ENCODE data around the gene FAM171A2. TPM values are rescaled to one million over a fixed set of nuclear protein-coding genes. Genes with fewer than 3 reads are reported as not detected.

FAM171A2 gene
- total RNA-seq, 4 donors from 2014 or later, result 0.10 to 0.47 (median 0.23) TPM; not detected in 1

DNA sequence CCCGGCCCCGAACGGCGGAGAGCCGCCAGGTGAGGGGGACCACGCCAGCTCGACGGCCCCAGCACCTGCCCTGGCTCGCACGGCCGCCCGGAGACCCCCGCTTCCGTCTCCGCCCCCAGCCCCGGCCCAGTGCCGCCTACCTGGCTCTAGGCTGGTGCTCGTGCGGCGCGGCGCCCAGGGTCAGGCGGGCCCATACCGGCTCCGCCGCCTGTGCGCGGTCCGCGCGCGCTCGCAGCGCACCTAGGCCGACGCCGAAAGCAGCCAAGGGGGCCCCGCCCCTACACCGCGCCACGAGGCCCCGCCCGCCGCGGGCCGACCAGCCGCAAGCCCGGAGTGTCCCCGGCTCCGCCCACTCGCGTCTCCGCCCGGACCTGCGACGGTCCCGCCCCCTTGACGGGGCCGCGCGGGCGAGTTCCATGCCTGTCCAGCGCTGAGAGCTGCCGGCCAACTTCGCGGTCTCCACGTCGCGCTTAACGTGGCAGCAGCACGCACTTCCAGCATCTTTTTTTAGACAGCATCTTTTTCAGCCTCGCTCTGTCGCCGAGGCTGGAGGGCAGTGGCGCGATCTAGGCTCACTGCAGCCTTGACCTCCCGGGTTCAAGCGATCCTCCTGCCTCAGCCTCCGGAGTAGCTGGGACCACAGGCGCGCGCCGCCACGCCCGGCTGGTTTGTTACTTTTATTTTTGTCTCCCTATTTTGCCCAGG, 38.9 kb downstream of the FAM171A2 start, which contains the start of gene SLC25A39:
SLC25A39 (minus strand) TSS at position 253 of the 705 bp plus-strand sequence. CDS start 1,261 bp downstream, outside the sequence.
- in situ Hi-C loops (cut with MboI; ENCODE audit: low sequenced_read_pairs in 4 of 4), result loop anchor here in 3 of 4 donors (5.0 to 10.0 kb wide), 3 partner anchors 102 to 180 kb away; partner anchors contain the start of gene HROB (in 1 of the 3)
- peak; percentile 89 to 92 for DNase-seq
- peak in 1 of 5 experiments; percentile 40 for TF ChIP-seq CTCF (IDR thresholded peaks at IDR 0.05 in 4 of 5, conservative IDR thresholded peaks at IDR 0.05 in 1 of 5)
- peak; percentile 81 to 86 for TF ChIP-seq POLR2A (IDR thresholded peaks at IDR 0.05)
- peaks cover 0 to 30% of the 10 kb centered on the region in 2 donors for H3K36me3 ChIP-seq
- H3K27ac ChIP-seq, result peak within 1 kb of the TSS; percentile 86 to 99 (median 94)
- no peaks in the 10 kb centered on the region for H3K9me3 ChIP-seq
- peaks cover 16 to 22% of the 10 kb centered on the region in 2 donors for H3K4me1 ChIP-seq
- H3K27me3 ChIP-seq, result no peaks in the 10 kb centered on the region
- ATAC-seq, result peak; percentile 79 to 83
- intact Hi-C loops (cut with DNase I; ENCODE audit: low total_unique reads), result loop anchor here (1.0 to 5.0 kb wide), 4 partner anchors 20 to 202 kb away; partner anchors contain the start of genes GRN and HDAC5
- H3K4me3 ChIP-seq, result peak within 1 kb of the TSS; percentile 87 to 98 (median 94)

DNA sequence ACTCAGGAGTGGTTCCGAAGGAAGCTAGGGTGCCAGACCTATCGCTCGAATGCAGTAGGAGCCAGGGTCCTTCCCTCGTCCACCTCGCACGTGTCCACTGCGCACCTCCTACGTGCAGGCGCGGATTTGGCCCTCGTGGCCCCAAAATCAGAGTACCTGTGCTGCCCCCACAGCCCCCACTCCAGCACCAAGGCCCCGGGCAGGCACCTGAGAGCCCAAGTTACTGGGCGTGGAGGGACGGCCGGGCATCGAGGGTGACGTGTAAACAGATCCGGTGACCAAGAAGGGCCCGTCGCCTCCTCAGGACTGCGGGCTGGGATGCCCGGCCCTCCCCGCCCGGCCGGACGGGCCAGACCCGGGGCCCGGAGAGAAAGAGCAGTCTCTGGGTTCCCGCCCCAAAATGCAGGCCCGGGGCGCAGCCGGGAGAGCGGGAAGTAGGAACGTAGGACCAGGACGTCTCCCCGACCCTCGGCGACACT, 39.5 kb downstream of the FAM171A2 start:
- peaks cover 0 to 36% of the 10 kb centered on the region in 2 donors for H3K36me3 ChIP-seq
- peak overlapping the region; percentile 86 to 99 (median 94) for H3K27ac ChIP-seq
- ATAC-seq, result no peak
- DNase-seq, result peak in 1 of 2 donors; percentile 36
- peaks cover 16 to 22% of the 10 kb centered on the region in 2 donors for H3K4me1 ChIP-seq
- in situ Hi-C loops (cut with MboI; ENCODE audit: low sequenced_read_pairs in 4 of 4), result loop anchor here in 2 of 4 donors (5.0 to 10.0 kb wide), 2 partner anchors 102 to 179 kb away; partner anchors contain the start of gene HROB (in 1 of the 2)
- peak overlapping the region; percentile 87 to 98 (median 94) for H3K4me3 ChIP-seq
- no peaks in the 10 kb centered on the region for H3K27me3 ChIP-seq
- H3K9me3 ChIP-seq, result no peaks in the 10 kb centered on the region
- intact Hi-C loops (cut with DNase I; ENCODE audit: low total_unique reads), result loop anchor here (2.0 kb wide), 1 partner anchor 21 kb away; the partner anchor contains the start of gene GRN
- TF ChIP-seq POLR2A (IDR thresholded peaks at IDR 0.05) (no peak), CTCF (IDR thresholded peaks at IDR 0.05 in 4 of 5, conservative IDR thresholded peaks at IDR 0.05 in 1 of 5) (no peak)

DNA sequence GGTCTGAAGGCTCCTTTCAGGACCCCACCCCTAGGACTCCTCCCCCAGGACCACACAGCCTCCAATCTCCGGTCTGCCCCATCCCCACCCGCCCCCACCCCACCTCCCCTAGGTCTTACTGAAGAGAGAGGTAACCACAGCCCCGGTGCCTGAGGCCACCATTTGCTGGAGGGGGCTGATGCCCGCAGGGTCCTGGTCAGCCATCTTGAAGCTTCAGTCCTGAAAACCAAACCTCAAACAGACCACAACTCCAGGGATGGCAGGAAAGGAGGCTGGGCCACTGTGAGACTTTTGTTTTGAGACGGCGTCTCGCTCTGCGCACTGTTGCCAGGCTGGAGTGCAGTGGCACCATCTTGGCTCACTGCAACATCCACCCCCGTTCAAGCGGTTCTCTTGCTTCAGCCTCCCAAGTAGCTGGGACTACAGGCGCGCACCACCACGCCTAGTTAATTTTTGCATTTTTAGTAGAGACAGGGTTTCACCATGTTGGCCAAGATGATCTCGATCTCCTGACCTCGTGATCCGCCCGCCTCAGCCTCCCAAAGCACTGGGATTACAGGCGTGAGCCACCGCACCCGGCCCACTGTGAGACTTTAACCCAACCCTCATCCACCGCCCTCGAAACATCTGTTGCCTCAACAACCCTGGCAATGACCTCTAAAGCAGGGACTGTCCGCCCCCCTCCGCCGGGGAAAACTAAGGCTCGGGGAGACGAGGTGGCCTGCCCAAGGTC, 40.1 kb downstream of the FAM171A2 start:
- H3K36me3 ChIP-seq, result peaks cover 0 to 38% of the 10 kb centered on the region in 2 donors
- in situ Hi-C loops (cut with MboI; ENCODE audit: low sequenced_read_pairs in 4 of 4) (loop anchor here in 2 of 4 donors (5.0 to 10.0 kb wide), 2 partner anchors 101 to 179 kb away; partner anchors contain the start of gene HROB (in 1 of the 2)), intact Hi-C loops (cut with DNase I; ENCODE audit: low total_unique reads) (loop anchor here (2.0 kb wide), 2 partner anchors 21 to 181 kb away; partner anchors contain the start of gene GRN)
- ATAC-seq (no peak), DNase-seq (peak in 1 of 2 donors; percentile 12)
- no peaks in the 10 kb centered on the region for H3K27me3 ChIP-seq
- H3K9me3 ChIP-seq, result no peaks in the 10 kb centered on the region
- H3K4me3 ChIP-seq, result peak overlapping the region; percentile 87 to 98 (median 94)
- peak overlapping the region; percentile 86 to 99 (median 94) for H3K27ac ChIP-seq
- peaks cover 16 to 22% of the 10 kb centered on the region in 2 donors for H3K4me1 ChIP-seq
- TF ChIP-seq CTCF (IDR thresholded peaks at IDR 0.05 in 4 of 5, conservative IDR thresholded peaks at IDR 0.05 in 1 of 5) (no peak), POLR2A (IDR thresholded peaks at IDR 0.05) (no peak)

- DNase-seq, result no peak
- Histone ChIP-seq H3K4me1 (peaks cover 16 to 22% of the 10 kb centered on the region in 2 donors), H3K36me3 (peaks cover 0 to 38% of the 10 kb centered on the region in 2 donors), H3K4me3 (no peak overlapping the region), H3K27me3 (peaks cover under 1 to 4% (median 4%) of the 10 kb centered on the region in 3 donors), H3K9me3 (no peaks in the 10 kb centered on the region), H3K27ac (no peak overlapping the region)
- in situ Hi-C loops (cut with MboI; ENCODE audit: low sequenced_read_pairs in 4 of 4) (loop anchor here in 2 of 4 donors (5.0 to 10.0 kb wide), 2 partner anchors 100 to 178 kb away; partner anchors contain the start of gene HROB (in 1 of the 2)), intact Hi-C loops (cut with DNase I; ENCODE audit: low total_unique reads) (loop anchor here (2.0 kb wide), 1 partner anchor 180 kb away; no protein-coding TSS in a partner anchor)
- no peak for ATAC-seq
- no peak for TF ChIP-seq CTCF (IDR thresholded peaks at IDR 0.05 in 4 of 5, conservative IDR thresholded peaks at IDR 0.05 in 1 of 5)
- no peak for TF ChIP-seq POLR2A (IDR thresholded peaks at IDR 0.05)
These were observed 41.3 kb downstream of the FAM171A2 start for GRCh38 chr17:44322236-44322895.

Data from gastrocnemius medialis (tissue), 4 donors.